A673 (cell line): Measurements from ENCODE around the gene NFRKB.

Experiments
- EZH2 ChIP-seq: fragments of 200-600 bp; sonication (generic); IDR thresholded peaks from 2 replicates; pipeline ENCODE4 v1.6.1; 2017; ENCODE audit warnings: borderline replicate concordance, low read depth, mild to moderate bottlenecking, mixed read lengths, antibody characterized with exemption, low read length; ENCODE audit not compliant: poor library complexity, severe bottlenecking
- TF ChIP-seq, protein P1 (sequence below): fragments of 300-800, 200-600 bp; sonication (generic); conservative IDR thresholded peaks from 2 replicates; pipeline ENCODE4 v1.5.1; 2017; ENCODE audit warnings: low read depth, mild to moderate bottlenecking, antibody characterized with exemption, low read length, moderate library complexity, mixed read lengths

DNA sequence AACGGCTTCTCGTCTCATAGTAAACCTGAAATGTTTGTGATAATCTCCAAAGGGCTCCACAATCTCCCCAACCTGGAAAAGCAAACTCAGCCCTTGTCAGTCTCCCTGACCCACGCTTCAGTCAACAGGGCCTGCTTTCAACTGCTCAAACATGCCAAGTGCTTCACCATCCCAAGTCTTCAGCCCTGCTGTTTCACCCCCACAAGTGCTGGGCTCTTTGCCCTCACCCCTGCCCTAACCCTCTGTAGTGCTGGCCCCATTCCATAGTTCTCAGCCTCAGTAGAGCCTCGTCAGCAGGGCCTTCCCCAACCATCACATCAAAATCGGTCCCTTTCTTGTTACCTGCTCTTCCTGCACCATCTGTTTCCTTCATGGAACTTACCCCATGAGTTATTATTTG lies 43.4 kb upstream of the NFRKB start:
- TF ChIP-seq, protein P1, sequence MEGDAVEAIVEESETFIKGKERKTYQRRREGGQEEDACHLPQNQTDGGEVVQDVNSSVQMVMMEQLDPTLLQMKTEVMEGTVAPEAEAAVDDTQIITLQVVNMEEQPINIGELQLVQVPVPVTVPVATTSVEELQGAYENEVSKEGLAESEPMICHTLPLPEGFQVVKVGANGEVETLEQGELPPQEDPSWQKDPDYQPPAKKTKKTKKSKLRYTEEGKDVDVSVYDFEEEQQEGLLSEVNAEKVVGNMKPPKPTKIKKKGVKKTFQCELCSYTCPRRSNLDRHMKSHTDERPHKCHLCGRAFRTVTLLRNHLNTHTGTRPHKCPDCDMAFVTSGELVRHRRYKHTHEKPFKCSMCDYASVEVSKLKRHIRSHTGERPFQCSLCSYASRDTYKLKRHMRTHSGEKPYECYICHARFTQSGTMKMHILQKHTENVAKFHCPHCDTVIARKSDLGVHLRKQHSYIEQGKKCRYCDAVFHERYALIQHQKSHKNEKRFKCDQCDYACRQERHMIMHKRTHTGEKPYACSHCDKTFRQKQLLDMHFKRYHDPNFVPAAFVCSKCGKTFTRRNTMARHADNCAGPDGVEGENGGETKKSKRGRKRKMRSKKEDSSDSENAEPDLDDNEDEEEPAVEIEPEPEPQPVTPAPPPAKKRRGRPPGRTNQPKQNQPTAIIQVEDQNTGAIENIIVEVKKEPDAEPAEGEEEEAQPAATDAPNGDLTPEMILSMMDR = no peak
- TF ChIP-seq EZH2 = no peak
